ENCODE data around the gene FOXO1. TPM values are rescaled to one million over a fixed set of nuclear protein-coding genes. Genes with fewer than 3 reads are reported as not detected.

Gene FOXO1
- total and polyA plus RNA-seq, 2 of the 13 experiments (the other 11 are each of a cell fraction or from before 2014, with no cell fraction given) = 8.1 to 13.1 TPM

DNA sequence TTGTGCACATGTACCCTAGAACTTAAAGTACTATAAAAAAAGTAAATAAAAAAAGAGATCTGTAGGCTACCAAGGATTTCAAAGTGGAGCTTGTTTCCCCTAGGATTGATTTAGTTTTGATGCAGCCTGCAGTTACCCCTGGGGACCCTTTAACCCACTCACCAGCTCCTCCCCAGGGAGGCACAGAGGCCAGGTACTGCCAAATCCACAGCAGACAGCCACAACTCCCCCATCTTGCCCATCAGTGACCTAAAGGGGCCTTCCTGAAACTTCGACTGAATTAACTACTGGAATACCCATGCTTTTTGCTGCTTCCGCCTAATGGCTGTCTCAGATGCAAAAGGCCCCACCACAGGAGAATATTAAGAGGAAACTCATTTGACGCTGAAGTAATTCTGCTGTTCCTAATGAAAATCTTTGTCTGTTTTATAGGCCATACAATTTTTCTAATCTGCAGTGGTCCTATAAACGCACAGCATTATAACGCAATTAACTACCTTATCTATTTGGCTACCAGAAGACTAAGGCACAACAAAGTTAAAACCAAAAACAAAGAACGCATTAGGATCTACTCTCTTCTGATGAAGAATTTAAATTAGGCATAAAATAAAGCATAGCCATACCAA is 95.0 kb downstream of the FOXO1 start (continued):
- TF ChIP-seq, protein P1, sequence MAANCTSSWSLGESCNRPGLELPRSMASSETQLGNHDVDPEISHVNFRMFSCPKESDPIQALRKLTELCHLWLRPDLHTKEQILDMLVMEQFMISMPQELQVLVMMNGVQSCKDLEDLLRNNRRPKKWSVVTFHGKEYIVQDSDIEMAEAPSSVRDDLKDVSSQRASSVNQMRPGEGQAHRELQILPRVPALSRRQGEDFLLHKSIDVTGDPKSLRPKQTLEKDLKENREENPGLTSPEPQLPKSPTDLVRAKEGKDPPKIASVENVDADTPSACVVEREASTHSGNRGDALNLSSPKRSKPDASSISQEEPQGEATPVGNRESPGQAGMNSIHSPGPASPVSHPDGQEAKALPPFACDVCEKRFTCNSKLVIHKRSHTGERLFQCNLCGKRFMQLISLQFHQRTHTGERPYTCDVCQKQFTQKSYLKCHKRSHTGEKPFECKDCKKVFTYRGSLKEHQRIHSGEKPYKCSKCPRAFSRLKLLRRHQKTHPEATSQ (CRISPR knock-in tag; IDR thresholded peaks at IDR 0.05; ENCODE audit: borderline replicate concordance) = no peak
- TF ChIP-seq, protein P2, sequence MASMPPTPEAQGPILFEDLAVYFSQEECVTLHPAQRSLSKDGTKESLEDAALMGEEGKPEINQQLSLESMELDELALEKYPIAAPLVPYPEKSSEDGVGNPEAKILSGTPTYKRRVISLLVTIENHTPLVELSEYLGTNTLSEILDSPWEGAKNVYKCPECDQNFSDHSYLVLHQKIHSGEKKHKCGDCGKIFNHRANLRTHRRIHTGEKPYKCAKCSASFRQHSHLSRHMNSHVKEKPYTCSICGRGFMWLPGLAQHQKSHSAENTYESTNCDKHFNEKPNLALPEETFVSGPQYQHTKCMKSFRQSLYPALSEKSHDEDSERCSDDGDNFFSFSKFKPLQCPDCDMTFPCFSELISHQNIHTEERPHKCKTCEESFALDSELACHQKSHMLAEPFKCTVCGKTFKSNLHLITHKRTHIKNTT (CRISPR knock-in tag; IDR thresholded peaks at IDR 0.05) = no peak
- no peak for TF ChIP-seq ZKSCAN5 (CRISPR knock-in tag; IDR thresholded peaks at IDR 0.05)
- no peak for TF ChIP-seq YEATS4 (CRISPR knock-in tag; IDR thresholded peaks at IDR 0.05; ENCODE audit: borderline replicate concordance)
- TF ChIP-seq, protein P3, sequence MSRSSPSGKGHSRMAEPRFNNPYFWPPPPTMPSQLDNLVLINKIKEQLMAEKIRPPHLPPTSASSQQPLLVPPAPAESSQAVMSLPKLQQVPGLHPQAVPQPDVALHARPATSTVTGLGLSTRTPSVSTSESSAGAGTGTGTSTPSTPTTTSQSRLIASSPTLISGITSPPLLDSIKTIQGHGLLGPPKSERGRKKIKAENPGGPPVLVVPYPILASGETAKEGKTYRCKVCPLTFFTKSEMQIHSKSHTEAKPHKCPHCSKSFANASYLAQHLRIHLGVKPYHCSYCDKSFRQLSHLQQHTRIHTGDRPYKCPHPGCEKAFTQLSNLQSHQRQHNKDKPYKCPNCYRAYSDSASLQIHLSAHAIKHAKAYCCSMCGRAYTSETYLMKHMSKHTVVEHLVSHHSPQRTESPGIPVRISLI (CRISPR knock-in tag; IDR thresholded peaks at IDR 0.05; ENCODE audit: borderline replicate concordance) = no peak
- TF ChIP-seq TBX3 (IDR thresholded peaks at IDR 0.05; ENCODE audit: borderline replicate concordance) = no peak

DNA sequence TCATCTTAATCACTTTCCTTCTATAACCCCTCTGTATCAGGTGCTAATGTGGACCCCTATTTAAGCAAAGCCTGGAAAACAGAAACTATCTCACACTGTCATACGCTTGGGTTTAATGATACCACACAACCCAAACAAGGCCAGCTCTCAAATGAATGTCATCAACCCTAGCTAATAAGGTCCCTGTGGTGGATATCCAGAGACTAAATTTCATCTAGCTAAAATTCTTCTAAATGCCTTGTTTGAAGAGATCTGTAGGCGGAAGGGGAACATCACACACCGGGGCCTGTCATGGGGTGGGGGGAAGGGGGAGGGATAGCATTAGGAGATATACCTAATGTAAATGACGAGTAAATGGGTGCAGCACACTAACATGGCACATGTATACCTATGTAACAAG is 95.5 kb downstream of the FOXO1 start:
- no peaks in the 10 kb centered on the region for H3K27me3 ChIP-seq (ENCODE audit: control insufficient read depth in 1 of 2, insufficient read depth in 2 of 2, low read length in 2 of 2)
- intact Hi-C loops (cut with micrococcal nuclease; ENCODE audit: unreplicated experiment) (no loop called here), in situ Hi-C loops (cut with HindIII; ENCODE audit: extremely low pct_ligation_motif_present, low pct_unique_long_range_greater_than_20kb) (no loop called here)
- TF ChIP-seq, protein P4, sequence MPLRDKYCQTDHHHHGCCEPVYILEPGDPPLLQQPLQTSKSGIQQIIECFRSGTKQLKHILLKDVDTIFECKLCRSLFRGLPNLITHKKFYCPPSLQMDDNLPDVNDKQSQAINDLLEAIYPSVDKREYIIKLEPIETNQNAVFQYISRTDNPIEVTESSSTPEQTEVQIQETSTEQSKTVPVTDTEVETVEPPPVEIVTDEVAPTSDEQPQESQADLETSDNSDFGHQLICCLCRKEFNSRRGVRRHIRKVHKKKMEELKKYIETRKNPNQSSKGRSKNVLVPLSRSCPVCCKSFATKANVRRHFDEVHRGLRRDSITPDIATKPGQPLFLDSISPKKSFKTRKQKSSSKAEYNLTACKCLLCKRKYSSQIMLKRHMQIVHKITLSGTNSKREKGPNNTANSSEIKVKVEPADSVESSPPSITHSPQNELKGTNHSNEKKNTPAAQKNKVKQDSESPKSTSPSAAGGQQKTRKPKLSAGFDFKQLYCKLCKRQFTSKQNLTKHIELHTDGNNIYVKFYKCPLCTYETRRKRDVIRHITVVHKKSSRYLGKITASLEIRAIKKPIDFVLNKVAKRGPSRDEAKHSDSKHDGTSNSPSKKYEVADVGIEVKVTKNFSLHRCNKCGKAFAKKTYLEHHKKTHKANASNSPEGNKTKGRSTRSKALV (CRISPR knock-in tag; IDR thresholded peaks at IDR 0.05) = no peak
- BruUV-seq (replicated peaks) = no TSS peak
- H3K36me3 ChIP-seq (replicated peaks in 1 of 2; ENCODE audit: control insufficient read depth in 1 of 2, insufficient read depth in 2 of 2, low read length in 2 of 2) = no peaks in the 10 kb centered on the region; a peak in 2 of 5 replicates
- no peak overlapping the region for H3K9ac ChIP-seq (ENCODE audit: insufficient read depth, low read depth, low read length)
- CTCF ChIA-PET (ENCODE audit: low intra/inter-chr PET ratio, low total read pairs) = no interaction called here
- no peaks in the 10 kb centered on the region for H3K9me3 ChIP-seq (ENCODE audit: low read length)
- FAIRE-seq = no peak
- DNase-seq (ENCODE audit: low spot score) = no peak
- H3K27ac ChIP-seq (ENCODE audit: extremely low read length, insufficient read depth, low read length) = no peak overlapping the region
- 95% methylated on average over 4 of the region's 4 CpGs for WGBS (ENCODE audit: low lambda C conversion rate)
- H4K20me1 ChIP-seq (ENCODE audit: insufficient read depth, low read length) = peaks cover 4% of the 10 kb centered on the region
- POLR2A ChIA-PET = no interaction called here
- H3K4me1 ChIP-seq (ENCODE audit: insufficient read depth, low read length) = peaks cover 98% of the 10 kb centered on the region
- no peak for ATAC-seq
- no peak overlapping the region for H2AFZ ChIP-seq (ENCODE audit: low read length)
- H3K4me2 ChIP-seq (ENCODE audit: low read depth, low read length) = no peak overlapping the region
- H3K79me2 ChIP-seq (ENCODE audit: insufficient read depth, low read length) = peaks cover 94% of the 10 kb centered on the region
- no peak overlapping the region for H3K4me3 ChIP-seq (replicated peaks in 1 of 3; ENCODE audit: insufficient read depth in 1 of 3, low read depth in 2 of 3, low read length in 3 of 3)
